Iris pigment epithelial cell (primary cell): Measurements from ENCODE around the gene KLRF1.

Experiments
- DNase-seq: peaks from one replicate; pipeline ENCODE4 v3.0.0-alpha.2; 2011; ENCODE audit warnings: low read depth

The KLRF1 gene

GRCh38 chr12:9809338-9809737 is 17.9 kb upstream of the KLRF1 start:
- DNase-seq, result no peak

- DNase-seq, result no peak
Measured at GRCh38 chr12:9809866-9810265, 17.4 kb upstream of the KLRF1 start.

- DNase-seq, result no peak
Measured at GRCh38 chr12:9810671-9811070, 16.6 kb upstream of the KLRF1 start.

GRCh38 chr12:9811621-9812020 is 15.7 kb upstream of the KLRF1 start:
- DNase-seq, result no peak

GRCh38 chr12:9813821-9814798 is 13.2 kb upstream of the KLRF1 start:
- DNase-seq, result peak; percentile 34

GRCh38 chr12:9820281-9820930 is 6.9 kb upstream of the KLRF1 start:
- DNase-seq, result no peak

- DNase-seq, result no peak
Measured at GRCh38 chr12:9829483-9829882, 2.2 kb downstream of the KLRF1 start.

GRCh38 chr12:9829982-9830381 is 2.7 kb downstream of the KLRF1 start:
- no peak for DNase-seq

GRCh38 chr12:9831720-9832119 is 4.4 kb downstream of the KLRF1 start:
- DNase-seq, result no peak

GRCh38 chr12:9843407-9843806 is 16.1 kb downstream of the KLRF1 start:
- peak; percentile 7 for DNase-seq

GRCh38 chr12:9848899-9849298 is 21.6 kb downstream of the KLRF1 start:
- no peak for DNase-seq

GRCh38 chr12:9851050-9851449 is 23.8 kb downstream of the KLRF1 start:
- no peak for DNase-seq

- no peak for DNase-seq
Measured at GRCh38 chr12:9851927-9852326, 24.6 kb downstream of the KLRF1 start.

GRCh38 chr12:9856151-9856550 is 28.9 kb downstream of the KLRF1 start:
- no peak for DNase-seq

- DNase-seq, result no peak
Measured at GRCh38 chr12:9856894-9857293, 29.6 kb downstream of the KLRF1 start.

- no peak for DNase-seq
Measured at GRCh38 chr12:9858135-9858534, 30.9 kb downstream of the KLRF1 start.

GRCh38 chr12:9864913-9865675 is 37.8 kb downstream of the KLRF1 start:
- DNase-seq, result no peak

- DNase-seq, result no peak
Measured at GRCh38 chr12:9866860-9867269, 39.6 kb downstream of the KLRF1 start.

GRCh38 chr12:9867531-9867930 is 40.2 kb downstream of the KLRF1 start:
- DNase-seq, result no peak

GRCh38 chr12:9868311-9868801 is 41.1 kb downstream of the KLRF1 start:
- DNase-seq, result no peak

- no peak for DNase-seq
Measured at GRCh38 chr12:9868951-9869306, 41.6 kb downstream of the KLRF1 start.
